ENCODE measurements around the gene TBC1D2. TPM values are rescaled to one million over a fixed set of nuclear protein-coding genes. Genes with fewer than 3 reads are reported as not detected.
A peak's percentile ranks its signal among the peaks of the same experiment; 100 is the strongest.

TBC1D2 gene
- total RNA-seq, 1 donor: 114 TPM

DNA sequence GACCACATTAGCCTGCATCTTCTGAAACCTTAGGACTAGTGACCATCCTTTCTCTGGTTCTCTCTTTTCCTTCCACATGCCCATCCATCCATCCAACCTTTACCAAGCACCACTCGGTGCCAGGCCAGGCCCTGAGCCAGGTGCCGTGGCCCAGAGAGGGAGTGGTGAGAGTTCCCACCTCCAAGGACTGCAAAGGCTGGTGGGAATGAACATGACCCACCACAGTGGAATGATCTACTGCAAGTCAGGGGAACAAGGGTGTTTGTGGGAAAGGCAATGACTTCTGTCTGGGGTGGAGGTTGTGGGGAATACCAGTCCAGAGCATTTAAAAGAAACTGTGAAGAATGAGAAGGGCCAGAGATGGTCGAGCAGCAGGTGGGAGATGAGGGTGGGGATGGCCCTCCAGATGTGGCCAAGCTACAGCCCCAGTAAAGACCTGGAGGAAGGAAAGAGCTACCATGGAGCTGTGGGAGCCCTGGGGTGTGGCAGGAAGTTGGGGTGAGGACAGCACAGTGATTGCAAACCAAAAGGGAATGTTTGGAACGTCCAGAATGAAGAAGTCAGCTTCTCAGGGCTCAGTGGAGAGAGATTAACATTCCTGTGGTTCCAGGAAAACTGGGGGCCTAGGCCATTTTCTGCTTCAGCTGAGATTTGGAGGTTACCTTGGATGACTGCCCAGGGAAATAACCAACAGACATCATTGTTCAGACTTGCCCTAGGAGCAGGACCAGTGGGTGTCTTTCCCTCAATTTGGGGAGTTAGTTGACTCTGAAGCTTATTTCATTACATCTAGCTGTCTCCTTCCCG, 32.4 kb downstream of the TBC1D2 start:
- Histone ChIP-seq H3K27me3 (ENCODE audit: insufficient read depth, low read length) (no peaks in the 10 kb centered on the region), H3K27ac (ENCODE audit: low read depth, low read length) (peak overlapping the region; percentile 96), H3K9me3 (ENCODE audit: low read depth, low read length) (no peaks in the 10 kb centered on the region), H3K4me1 (ENCODE audit: insufficient read depth, low read length) (peaks cover 38% of the 10 kb centered on the region), H3K4me3 (ENCODE audit: insufficient read depth, low read length) (no peak overlapping the region), H3K36me3 (ENCODE audit: insufficient read depth, low read length) (peaks cover 77% of the 10 kb centered on the region), H2AFZ (ENCODE audit: low read length) (peak overlapping the region; percentile 24), H4K20me1 (ENCODE audit: insufficient read depth, low read length) (no peaks in the 10 kb centered on the region), H3K79me2 (ENCODE audit: insufficient read depth, low read length) (peaks cover 19% of the 10 kb centered on the region), H3K4me2 (ENCODE audit: insufficient read depth, low read length) (peak overlapping the region; percentile 59)
- TF ChIP-seq, protein P1, sequence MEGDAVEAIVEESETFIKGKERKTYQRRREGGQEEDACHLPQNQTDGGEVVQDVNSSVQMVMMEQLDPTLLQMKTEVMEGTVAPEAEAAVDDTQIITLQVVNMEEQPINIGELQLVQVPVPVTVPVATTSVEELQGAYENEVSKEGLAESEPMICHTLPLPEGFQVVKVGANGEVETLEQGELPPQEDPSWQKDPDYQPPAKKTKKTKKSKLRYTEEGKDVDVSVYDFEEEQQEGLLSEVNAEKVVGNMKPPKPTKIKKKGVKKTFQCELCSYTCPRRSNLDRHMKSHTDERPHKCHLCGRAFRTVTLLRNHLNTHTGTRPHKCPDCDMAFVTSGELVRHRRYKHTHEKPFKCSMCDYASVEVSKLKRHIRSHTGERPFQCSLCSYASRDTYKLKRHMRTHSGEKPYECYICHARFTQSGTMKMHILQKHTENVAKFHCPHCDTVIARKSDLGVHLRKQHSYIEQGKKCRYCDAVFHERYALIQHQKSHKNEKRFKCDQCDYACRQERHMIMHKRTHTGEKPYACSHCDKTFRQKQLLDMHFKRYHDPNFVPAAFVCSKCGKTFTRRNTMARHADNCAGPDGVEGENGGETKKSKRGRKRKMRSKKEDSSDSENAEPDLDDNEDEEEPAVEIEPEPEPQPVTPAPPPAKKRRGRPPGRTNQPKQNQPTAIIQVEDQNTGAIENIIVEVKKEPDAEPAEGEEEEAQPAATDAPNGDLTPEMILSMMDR (IDR thresholded peaks at IDR 0.05; ENCODE audit: extremely low read depth, low read depth, low read length): no peak
- peak; percentile 98 for DNase-seq (ENCODE audit: insufficient read length, low spot score, missing footprints)

DNA sequence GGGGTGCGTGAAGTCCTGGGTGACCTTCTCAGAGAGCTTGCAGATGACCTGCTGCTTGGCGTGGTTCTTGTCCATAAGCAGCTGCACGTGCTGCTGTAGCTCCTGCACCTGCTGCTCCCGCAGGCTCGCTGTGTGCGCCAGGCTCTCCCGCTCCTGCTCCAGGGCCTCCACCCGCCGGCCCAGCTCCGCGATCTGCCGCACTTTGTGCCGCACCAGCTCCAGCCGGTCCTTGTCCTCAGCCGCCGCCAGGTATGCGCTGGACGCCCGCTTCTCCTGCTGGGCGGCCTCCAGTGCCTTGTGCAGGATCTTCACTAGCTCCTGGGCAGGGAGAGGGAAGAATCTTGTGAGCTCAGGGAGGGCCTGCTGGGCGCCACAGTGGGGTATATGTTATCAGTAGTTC, 34.5 kb downstream of the TBC1D2 start:
- Histone ChIP-seq H3K27ac (ENCODE audit: low read depth, low read length) (peak overlapping the region; percentile 96), H3K4me2 (ENCODE audit: insufficient read depth, low read length) (no peak overlapping the region), H3K27me3 (ENCODE audit: insufficient read depth, low read length) (no peaks in the 10 kb centered on the region), H4K20me1 (ENCODE audit: insufficient read depth, low read length) (no peaks in the 10 kb centered on the region), H3K4me3 (ENCODE audit: insufficient read depth, low read length) (no peak overlapping the region), H3K36me3 (ENCODE audit: insufficient read depth, low read length) (peaks cover 73% of the 10 kb centered on the region), H2AFZ (ENCODE audit: low read length) (no peak overlapping the region), H3K79me2 (ENCODE audit: insufficient read depth, low read length) (peaks cover 23% of the 10 kb centered on the region), H3K9me3 (ENCODE audit: low read depth, low read length) (no peaks in the 10 kb centered on the region), H3K4me1 (ENCODE audit: insufficient read depth, low read length) (peaks cover 35% of the 10 kb centered on the region)
- TF ChIP-seq, protein P1 (IDR thresholded peaks at IDR 0.05; ENCODE audit: extremely low read depth, low read depth, low read length): no peak
- no peak for DNase-seq (ENCODE audit: insufficient read length, low spot score, missing footprints)

DNA sequence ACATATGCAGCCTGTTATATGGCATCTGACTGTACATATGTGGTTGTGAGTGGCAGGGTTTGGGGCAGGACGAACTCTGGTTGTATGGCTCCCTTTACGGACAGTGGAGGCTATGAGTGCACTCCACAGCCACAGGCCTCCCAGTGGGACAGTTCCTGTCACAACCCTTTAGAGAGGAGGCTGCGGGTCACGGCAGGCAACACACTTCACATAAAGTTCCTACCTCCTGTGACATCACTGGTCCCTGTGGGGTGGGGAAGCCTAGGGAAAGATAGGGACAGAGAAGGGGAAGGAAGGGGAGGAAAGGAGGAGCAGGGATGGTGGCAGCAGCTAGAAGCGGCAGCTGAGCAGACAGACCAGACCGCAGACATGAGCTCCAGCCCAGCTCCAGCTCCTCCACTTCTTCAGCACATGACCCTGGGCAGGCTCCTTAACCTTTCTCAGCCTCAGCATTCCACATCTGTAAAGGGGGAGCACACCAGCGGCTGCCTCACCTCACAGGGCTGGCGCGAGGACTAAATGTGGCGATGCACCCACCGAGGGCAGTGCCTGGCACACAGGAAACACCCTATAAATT, 35.6 kb downstream of the TBC1D2 start:
- Histone ChIP-seq H2AFZ (ENCODE audit: low read length) (no peak overlapping the region), H3K79me2 (ENCODE audit: insufficient read depth, low read length) (peaks cover 29% of the 10 kb centered on the region), H3K4me3 (ENCODE audit: insufficient read depth, low read length) (no peak overlapping the region), H3K4me1 (ENCODE audit: insufficient read depth, low read length) (peaks cover 35% of the 10 kb centered on the region), H3K27me3 (ENCODE audit: insufficient read depth, low read length) (no peaks in the 10 kb centered on the region), H3K4me2 (ENCODE audit: insufficient read depth, low read length) (no peak overlapping the region), H3K36me3 (ENCODE audit: insufficient read depth, low read length) (peaks cover 73% of the 10 kb centered on the region), H3K9me3 (ENCODE audit: low read depth, low read length) (no peaks in the 10 kb centered on the region), H4K20me1 (ENCODE audit: insufficient read depth, low read length) (no peaks in the 10 kb centered on the region), H3K27ac (ENCODE audit: low read depth, low read length) (peak overlapping the region; percentile 58)
- no peak for DNase-seq (ENCODE audit: insufficient read length, low spot score, missing footprints)
- TF ChIP-seq, protein P1 (IDR thresholded peaks at IDR 0.05; ENCODE audit: extremely low read depth, low read depth, low read length): no peak

DNA sequence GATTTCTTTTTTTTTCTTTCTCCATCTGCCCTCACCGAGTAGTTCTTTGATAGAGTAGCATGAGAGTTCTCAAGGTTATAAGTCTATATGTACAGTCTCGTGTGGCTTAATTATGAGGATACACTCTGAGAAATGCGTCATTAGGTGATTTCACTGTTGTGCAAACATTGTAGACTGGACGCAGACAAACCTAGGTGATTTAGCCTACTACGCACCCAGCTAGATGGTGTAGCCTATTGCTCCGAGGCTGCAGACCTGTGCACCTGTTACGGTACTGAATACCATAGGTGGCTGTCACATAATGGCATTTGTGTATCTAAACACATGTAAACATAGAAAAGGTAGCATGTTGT, 36.1 kb downstream of the TBC1D2 start:
- Histone ChIP-seq H3K79me2 (ENCODE audit: insufficient read depth, low read length) (peaks cover 29% of the 10 kb centered on the region), H3K27ac (ENCODE audit: low read depth, low read length) (peak overlapping the region; percentile 58), H3K4me2 (ENCODE audit: insufficient read depth, low read length) (no peak overlapping the region), H3K9me3 (ENCODE audit: low read depth, low read length) (no peaks in the 10 kb centered on the region), H3K27me3 (ENCODE audit: insufficient read depth, low read length) (no peaks in the 10 kb centered on the region), H3K36me3 (ENCODE audit: insufficient read depth, low read length) (peaks cover 71% of the 10 kb centered on the region), H3K4me1 (ENCODE audit: insufficient read depth, low read length) (peaks cover 30% of the 10 kb centered on the region), H4K20me1 (ENCODE audit: insufficient read depth, low read length) (no peaks in the 10 kb centered on the region), H3K4me3 (ENCODE audit: insufficient read depth, low read length) (no peak overlapping the region), H2AFZ (ENCODE audit: low read length) (no peak overlapping the region)
- TF ChIP-seq, protein P1 (IDR thresholded peaks at IDR 0.05; ENCODE audit: extremely low read depth, low read depth, low read length): no peak
- DNase-seq (ENCODE audit: insufficient read length, low spot score, missing footprints): no peak

Data from osteoblast (primary cell).